ENCODE results near the gene BPHL.
"Not testable (repeated sequence)": the region's sequence is repeated elsewhere in the genome, so short reads cannot be mapped to it uniquely, and the experiment has no call there.

BPHL gene

GRCh38 chr6:3124667-3125066 is 6.2 kb downstream of the BPHL start:
- no peak for DNase-seq

DNA sequence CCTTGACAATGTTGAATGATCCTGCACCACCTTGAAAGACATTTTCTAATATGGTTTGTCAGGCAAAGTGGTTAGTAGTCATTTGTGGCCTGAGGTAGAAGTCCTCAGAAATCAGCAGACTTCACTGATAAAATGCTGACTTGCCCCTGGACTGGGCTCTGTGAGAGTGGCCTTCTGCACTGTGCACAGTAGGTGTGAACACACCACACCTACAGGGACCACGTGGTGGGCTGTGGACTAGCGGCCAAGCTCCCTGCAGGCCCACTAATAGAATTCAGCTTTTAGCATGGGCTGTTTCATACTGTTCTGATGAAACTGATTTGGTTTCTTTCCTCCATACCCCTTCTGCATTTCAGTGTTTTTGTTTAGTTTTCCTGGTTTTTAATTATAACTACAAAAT is 7.3 kb downstream of the BPHL start:
- no peak for DNase-seq

DNA sequence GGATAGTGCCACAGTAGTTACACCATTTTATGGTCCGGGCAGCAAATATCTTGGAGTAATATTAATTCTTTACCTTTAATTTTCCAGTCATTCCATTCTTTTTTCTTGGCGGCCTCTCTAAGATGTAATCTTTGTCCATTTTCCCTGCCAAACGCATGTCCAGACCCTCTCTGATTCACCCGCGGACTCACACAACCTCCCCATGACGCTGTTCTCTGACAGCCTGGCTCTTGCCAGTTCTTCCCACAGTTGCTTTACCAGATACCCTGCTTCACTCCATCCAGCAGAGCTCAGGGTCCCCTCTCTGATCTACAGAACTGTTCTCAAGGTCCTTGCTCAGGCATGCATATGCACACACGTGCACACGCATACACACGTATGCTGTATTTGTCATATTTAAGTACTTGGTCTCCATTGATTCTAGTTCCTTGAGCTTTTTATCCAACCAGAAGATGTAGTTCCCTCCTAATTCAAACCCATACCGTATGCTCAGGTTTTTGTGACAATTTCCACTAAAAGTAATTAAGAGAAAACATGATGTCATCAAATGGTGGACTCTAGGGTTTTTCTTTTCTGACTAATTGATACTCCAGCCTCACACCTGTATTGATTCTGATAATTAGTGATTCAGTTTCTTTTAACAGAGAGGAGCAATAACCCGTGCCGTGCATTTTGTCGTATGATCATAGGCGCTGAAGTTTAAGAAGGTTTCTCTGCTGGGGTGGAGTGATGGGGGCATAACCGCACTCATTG is 10.0 kb downstream of the BPHL start:
- no peak for DNase-seq

DNA sequence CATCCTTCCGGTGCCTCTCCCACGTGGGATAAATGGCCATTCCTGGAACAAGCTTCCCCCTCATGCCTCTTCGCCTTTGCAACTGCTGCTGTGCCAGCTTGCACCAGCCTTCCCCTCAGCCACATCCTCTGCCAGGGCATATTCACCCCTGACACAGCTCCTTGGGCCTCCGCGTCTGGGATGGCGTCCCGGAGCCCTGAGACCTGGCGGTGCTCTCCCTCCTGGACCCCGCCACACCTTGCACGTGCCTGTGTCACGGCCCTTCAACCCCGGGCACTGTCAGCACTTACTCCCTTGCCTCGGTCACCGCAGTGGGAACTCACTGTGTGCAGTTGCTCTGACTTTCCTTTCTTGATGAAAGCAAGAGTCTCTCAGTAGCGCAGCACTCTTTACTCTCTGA is 13.2 kb downstream of the BPHL start:
- no peak for DNase-seq

DNA sequence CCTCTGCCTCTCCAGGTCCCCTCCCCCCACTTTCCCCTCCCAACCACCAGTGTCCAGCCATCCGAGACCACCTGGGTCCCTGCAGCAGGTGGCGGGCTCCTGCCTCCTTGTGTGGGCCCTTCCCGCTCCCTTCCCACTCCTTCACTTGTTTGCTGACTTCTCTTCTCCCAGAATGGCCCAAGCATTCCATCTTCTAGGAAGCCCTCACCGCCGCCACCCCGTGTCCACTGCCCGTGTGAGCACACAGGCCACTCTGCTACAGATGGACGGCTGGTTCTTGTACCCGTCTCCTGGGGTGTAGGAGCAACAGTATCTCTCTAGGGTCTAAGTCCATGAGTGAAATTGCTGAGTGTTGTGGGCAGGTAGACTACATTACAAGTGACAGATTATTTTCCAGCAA is 15.0 kb downstream of the BPHL start:
- DNase-seq = no peak

DNA sequence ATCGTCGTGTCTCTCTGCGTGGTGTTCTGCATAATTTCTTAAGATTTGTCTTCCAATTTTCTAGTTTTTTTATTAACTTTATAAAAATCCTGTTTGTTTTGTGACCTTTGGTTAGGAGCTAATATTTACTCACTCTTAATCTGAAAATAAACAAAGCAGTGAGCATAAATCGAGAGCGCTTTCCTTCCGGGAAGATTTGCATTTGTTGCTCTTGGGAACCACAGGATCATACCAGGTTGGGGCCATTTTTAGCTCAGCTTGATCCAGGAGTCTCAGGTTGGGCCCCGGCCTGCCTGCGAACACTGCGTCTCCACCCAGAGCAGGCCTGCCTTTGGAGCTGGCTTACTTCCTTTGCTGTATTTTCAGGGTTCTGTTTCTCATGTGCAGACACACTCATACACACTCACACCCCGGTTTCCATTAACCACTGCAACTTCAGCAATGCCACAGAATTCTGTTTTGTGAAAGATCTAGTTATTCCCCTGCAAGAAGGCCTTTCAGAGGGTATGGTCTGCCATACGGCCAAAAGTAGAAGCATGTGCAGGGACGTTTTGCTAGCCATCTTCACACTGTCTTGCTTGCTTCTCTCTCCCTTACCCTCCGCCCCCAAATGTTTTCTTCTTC is 17.3 kb downstream of the BPHL start:
- no peak for DNase-seq

DNA sequence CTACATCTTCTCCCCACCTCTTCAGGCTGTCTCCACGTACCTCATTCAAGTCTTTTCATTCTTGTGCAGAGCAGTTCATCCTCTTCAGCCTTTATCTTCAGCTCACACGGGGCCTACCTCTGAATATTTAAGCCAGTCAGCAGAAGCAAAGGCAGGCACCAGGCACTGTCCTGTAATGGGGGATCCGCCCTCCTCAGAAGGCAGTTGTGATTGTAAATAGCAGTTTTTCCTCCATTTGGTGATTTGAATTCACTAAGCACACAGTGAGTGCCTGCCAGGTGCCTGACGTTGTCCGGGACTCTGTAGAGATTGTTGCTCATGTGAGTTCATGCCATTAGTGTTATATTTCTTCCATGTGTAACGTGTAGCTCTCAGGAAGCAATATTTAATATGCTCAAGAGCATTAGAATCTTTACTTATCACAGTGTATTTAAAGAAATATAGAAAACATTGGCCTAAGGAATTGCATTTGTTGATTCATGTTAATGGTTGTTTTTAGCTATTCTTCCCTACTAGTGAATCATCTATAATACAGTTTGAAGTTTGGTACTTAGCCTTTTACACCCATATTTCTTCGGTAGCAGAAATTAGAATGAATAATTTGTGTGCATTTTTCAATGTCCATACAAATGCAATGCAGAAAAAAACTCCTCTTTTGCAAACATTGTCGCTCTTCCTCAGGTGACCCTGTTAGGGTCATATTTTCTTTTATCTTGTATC is 17.9 kb downstream of the BPHL start:
- DNase-seq = no peak

DNA sequence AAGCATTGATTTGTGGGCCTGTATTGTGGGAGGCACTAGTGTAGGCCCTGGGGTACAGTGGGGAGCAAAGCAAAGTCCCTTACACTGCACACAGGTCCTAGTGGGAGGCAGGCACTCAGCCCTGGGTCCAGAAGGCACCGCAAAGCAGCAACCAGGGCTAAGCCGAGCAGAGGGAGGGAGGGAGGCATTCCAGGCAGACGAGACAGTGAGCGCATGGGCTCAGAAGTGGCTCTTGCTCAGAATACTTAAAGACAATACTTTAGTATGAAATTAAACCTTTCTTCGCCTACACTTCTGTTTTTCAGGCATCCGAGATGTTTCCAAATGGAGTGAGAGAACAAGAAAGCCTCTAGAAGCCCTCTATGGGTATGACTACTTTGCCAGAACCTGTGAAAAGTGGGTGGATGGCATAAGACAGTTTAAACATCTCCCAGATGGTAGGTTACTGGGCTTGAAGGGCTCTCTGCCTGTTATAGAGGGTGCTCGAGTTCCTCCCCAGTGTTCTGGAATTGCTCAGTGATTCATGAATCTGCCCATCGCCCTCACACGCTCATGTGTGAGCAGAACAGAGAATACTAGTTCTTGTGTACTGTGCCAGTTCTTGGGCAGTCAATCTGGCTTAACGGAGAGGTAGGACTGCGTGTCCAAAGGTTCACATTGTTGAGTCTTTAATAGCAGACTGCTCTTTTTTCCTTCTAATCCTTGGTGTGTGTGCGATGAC is 18.7 kb downstream of the BPHL start:
- DNase-seq = no peak

DNA sequence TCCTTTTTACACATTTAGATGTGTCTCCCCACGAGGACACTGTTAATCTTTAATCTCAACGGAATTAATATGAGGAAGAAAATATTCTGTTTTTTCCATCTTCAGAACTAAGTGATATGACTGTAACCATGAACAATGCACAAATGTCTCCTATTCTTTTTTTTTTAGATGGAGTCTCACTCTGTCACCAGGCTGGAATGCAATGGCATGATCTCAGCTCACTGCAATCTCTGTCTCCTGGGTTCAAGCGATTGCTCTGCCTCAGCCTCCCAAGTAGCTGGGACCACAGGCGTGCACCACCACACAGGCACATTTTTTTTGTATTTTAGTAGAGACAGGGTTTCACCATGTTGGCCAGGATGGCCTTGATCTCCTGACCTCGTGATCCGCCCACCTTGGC is 19.4 kb downstream of the BPHL start:
- not testable (repeated sequence) for DNase-seq

- DNase-seq = no peak
These were observed 19.8 kb downstream of the BPHL start for GRCh38 chr6:3138341-3138740.

DNA sequence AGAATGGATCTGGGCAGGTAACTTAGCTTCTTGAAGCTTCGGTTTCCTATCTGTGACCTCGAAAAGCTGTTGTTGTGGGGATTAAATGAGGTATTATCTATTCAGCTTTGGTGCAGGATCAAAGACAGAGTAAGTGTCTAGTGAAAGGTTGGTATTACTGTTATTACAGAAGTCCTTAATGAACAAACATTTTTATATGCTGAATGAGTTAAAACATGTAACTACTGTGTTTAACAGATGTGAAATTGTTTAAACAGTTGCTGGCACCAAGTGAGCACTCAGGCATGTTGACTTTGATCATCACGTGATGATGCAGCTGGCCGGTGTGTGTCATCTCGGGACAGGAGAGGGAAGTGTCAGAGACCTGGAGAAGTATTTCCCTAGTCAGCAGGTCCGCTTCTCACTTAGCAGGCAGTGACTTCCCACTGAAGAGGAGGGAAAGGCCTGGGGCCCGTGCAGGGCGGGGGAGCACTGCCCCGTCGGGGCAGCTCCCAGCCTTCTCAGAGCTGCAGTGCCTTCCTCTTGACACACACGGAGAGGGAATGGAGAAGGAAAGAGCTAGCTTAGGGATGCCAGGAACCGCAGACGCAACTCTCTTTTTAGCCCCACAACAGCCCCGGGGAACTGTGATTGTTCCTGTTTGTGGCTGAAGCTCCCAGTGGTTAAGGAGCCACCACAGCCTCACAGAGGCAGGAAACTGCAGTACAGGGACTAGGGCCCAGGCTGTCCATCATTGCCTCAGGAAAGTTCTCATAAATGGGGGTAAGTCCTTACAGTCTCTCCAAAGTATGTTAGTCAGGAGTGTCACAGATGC is 20.8 kb downstream of the BPHL start:
- no peak for DNase-seq

- no peak for DNase-seq
These were observed 21.7 kb downstream of the BPHL start for GRCh38 chr6:3140201-3140600.

DNA sequence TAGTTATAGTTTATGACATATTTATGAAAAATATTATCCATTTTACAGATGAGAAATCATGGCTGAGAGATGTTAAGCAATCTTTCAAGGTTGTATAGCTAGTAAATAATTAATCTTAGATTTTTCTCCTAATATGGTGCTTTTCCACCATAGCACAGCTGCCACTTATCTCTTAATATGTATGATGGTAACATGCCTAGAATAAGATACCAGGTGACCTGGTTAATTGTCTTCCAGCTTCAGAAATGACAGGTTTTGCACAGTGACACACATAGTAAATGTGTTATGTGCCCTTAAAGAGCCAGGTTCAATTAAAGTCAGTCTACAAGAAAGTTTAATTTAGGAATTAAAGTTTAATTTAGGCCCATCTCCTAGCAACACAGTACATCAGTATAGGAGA is 24.0 kb downstream of the BPHL start:
- DNase-seq = no peak

DNA sequence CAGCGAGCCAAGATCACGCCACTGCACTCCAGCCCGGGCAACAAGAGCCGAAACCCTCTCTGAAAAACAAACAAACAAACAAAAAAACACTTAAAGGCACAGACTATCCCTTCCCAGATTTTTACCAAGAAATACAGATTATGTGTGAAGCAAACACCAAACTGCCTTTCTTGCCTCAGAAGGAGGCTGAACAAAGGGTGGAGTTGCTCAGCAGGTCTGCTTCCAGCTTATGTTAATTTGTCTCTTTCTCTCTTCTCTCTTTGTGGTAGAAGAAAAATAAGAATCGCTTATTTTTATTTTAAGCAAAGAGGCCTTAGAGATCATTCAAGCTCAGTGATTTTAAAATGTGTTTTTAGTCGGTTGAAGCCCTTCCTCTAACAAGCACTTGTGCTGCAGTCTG is 24.6 kb downstream of the BPHL start:
- DNase-seq = no peak

GRCh38 chr6:3144571-3144970 is 26.1 kb downstream of the BPHL start:
- no peak for DNase-seq

GRCh38 chr6:3147914-3148757 is 29.6 kb downstream of the BPHL start:
- no peak for DNase-seq

DNA sequence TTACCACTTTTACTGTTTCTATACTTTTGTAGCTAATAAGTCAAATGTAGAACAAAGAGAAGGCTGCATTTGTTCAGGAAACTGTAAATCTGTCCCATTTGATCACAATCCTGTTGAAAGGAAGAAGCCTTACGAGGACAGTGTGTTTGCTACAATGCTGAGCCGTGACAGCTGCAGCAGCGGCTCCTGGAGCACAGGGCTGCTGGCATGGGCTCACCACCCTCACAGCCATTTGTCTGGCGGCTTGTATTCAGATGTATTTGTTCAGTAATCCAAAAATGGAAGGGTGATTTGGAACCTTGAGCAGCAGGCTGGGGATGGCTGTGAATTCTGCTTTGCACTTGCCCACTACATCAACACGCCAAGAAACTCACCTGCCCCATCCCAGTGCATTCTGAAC is 33.2 kb downstream of the BPHL start:
- no peak for DNase-seq

DNA sequence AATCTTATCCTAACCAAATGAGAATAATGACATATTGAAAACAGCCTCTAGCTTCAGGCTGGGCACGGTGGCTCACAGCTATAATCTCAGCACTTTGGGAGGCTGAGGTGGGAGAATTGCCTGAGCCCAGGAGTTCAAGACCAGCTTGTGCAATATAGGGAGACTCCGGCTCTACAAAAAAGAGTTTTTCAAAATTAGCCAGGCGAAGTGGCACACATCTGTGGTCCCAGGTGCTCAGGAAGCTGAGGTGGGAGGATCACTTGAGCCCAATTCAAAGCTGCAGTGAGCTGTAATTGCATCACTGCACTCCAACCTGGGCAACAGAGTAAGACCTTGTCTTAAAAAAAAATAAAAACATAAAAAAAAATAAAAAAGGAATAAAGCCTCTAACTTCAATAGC is 34.2 kb downstream of the BPHL start:
- no peak for DNase-seq

- not testable (repeated sequence) for DNase-seq
These were observed 36.9 kb downstream of the BPHL start for GRCh38 chr6:3155416-3155815.

DNA sequence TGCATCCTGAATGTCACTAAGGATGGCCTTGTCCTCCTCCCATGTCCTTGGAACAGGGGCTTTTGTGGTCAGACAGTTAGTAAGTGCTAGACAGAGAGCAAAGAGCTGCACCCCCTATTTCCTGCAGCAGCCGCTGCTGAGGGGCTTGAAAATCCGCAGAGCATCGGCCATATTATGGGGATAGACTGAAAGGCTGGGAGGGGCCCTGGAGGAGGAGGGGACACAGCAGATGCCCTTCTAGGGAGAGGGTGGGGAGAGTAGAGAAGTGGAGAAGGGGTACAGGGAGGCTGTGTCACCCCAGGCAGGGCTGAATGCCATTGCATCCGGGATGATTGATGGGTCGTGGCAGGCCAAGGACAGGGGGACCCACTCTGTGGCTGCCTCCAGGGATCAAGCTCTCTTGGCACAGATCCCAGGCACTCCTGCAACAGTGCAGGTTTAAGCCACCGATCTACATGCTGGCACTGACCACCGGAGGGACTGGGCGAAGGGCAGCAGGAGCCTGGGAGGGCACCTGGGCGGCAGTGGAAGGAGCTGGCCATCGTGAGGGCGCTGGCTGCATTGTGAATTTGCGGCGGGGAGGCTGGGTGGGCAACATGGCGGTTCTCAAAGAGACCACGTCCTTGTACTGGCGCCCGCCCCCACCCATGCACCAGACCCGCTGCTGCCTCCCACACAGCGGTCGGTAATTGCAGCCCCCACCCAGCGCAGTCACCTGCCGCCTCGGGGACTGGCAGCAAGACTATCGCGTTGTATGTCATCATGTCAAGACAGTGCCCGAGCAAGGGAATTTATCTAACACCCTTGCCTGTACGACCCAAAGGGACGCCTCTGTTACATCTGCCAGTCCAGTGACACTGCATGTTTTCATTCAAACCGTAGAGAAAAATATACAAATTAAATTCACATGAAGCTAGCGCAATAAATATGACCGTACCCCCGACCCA is 37.9 kb downstream of the BPHL start:
- DNase-seq = not testable (repeated sequence)

Data from activated effector memory CD4-positive, alpha-beta T cell treated with Interleukin-2 at 50 U/mL for 16 hours (primary cell).